Measurements from ENCODE around the gene CASP7.

CASP7 gene

GRCh38 chr10:113712755-113713639, 33.3 kb downstream of the CASP7 start:
- no peak for DNase-seq

GRCh38 chr10:113713640-113713982, 33.9 kb downstream of the CASP7 start:
- DNase-seq: no peak

GRCh38 chr10:113716109-113716910, 36.6 kb downstream of the CASP7 start:
- DNase-seq: no peak

GRCh38 chr10:113718969-113719822, 39.5 kb downstream of the CASP7 start:
- no peak for DNase-seq

GRCh38 chr10:113720386-113720785, 40.7 kb downstream of the CASP7 start:
- no peak for DNase-seq

GRCh38 chr10:113732160-113732881, 52.6 kb downstream of the CASP7 start:
- no peak for DNase-seq

- no peak for DNase-seq
Measured at GRCh38 chr10:113732966-113733365, 53.3 kb downstream of the CASP7 start.

- no peak for DNase-seq
Measured at GRCh38 chr10:113733635-113734034, 53.9 kb downstream of the CASP7 start.

GRCh38 chr10:113735913-113736312, 56.2 kb downstream of the CASP7 start:
- DNase-seq: peak; percentile 18

- no peak for DNase-seq
Measured at GRCh38 chr10:113736576-113736975, 56.9 kb downstream of the CASP7 start.

- no peak for DNase-seq
Measured at GRCh38 chr10:113739031-113739430, 59.3 kb downstream of the CASP7 start.

- no peak for DNase-seq
Measured at GRCh38 chr10:113739577-113739976, 59.9 kb downstream of the CASP7 start.

GRCh38 chr10:113740850-113741249, 61.1 kb downstream of the CASP7 start:
- DNase-seq: no peak

- DNase-seq: no peak
Measured at GRCh38 chr10:113742466-113742865, 62.8 kb downstream of the CASP7 start.

- DNase-seq: no peak
Measured at GRCh38 chr10:113743594-113743993, 63.9 kb downstream of the CASP7 start.

- no peak for DNase-seq
Measured at GRCh38 chr10:113745374-113745773, 65.7 kb downstream of the CASP7 start.

GRCh38 chr10:113746217-113746957, 66.7 kb downstream of the CASP7 start:
- no peak for DNase-seq

GRCh38 chr10:113751181-113751732, 71.5 kb downstream of the CASP7 start, which contains the start of gene PLEKHS1:
Gene PLEKHS1, plus strand, starts transcription at chr10:113751682. Its CDS starts 3,596 bp downstream, at chr10:113755278.
- DNase-seq: no peak

GRCh38 chr10:113752553-113752952, 72.8 kb downstream of the CASP7 start:
- DNase-seq: no peak

GRCh38 chr10:113753020-113753692, 73.4 kb downstream of the CASP7 start:
- DNase-seq: peak; percentile 1

GRCh38 chr10:113754125-113754524, 74.4 kb downstream of the CASP7 start:
- no peak for DNase-seq

Data from NCI-H1436 (cell line).